GM12874 (cell line): Measurements from ENCODE around the gene UXS1.

ENCODE experiments used
- CTCF ChIP-seq: IDR thresholded peaks from 2 replicates; pipeline ENCODE4 v1.5.1; 2011; ENCODE audit warnings: low read depth, mild to moderate bottlenecking, control low read depth, low read length, moderate library complexity; ENCODE audit not compliant: insufficient read depth

UXS1 gene

GRCh38 chr2:106193977-106194778, at the start of gene UXS1:
Gene UXS1, minus strand, starts transcription at chr2:106194301. Its CDS starts 60 bp downstream, at chr2:106194241.
- no peak for TF ChIP-seq CTCF

DNA sequence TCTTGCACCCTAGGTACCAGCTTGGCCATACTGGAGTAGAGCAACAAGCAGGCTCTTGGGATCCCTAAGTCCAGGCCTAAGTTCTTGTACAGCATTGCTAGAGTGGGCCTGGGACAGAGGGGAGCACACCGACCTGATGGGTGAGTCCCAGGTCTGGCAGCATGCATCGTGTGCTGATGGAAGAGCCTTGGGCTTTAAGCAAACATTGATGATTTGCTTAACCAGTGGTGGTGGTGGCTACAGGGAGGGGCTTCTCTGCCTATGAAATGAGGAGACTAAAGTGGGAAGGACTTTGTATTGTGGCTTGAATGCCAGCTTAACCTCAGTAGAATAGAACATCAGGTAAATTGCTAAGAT, 39.2 kb upstream of the UXS1 start:
- no peak for TF ChIP-seq CTCF

DNA sequence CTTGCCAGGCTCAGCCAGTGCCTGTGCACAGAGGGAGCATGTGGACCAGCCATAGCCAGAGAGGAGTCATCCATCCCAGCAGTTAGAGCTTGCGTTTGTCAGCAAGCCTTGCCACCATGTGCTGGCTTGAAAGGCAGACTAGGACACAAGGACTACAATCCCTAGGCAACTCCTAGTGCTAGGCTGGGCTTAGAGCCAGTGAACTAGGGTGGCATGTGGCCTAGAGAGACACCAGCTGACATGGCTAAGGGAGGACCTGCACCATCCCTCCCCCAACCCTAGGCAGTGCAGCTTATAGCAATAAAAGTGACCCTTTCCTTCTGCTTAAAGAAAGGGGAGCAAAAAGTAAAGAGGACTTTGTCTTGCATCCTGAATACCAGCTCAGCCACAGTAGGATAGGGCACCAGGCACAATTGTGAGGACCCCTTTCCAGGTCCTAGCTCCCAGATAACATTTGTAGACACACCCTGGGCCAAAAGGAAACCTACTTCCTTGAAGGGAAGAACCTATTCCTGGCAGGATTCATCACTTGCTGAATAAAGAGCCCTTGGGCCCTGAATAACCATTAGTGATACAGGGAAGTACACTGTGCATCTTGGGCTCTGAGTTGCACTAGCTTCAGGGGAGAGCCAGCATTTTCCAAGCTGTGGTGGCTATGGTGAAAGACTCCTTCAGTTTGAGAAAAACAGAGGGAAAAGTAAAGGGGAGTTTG, 38.7 kb upstream of the UXS1 start:
- TF ChIP-seq CTCF = no peak

- no peak for TF ChIP-seq CTCF
These were observed 29.2 kb upstream of the UXS1 start for GRCh38 chr2:106223347-106223746.

DNA sequence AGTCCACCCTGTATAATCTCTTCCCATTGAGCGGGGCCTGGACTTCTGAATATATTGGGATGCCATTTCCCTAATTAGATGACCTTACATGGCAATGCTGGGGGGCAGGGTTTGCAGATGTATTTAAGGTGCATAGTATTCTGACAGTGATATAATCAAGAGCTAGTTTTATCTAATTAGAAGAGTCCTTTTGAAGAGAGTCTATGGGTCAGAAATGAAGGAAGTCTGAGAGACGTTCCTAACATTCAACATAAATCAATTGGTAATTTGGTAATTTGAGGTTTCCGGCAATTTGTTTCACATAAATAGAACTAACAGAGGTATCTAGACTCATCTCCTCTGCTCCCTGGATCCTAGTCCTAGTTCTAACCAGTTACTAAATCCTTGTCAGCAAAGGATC, 25.7 kb upstream of the UXS1 start:
- TF ChIP-seq CTCF = no peak

DNA sequence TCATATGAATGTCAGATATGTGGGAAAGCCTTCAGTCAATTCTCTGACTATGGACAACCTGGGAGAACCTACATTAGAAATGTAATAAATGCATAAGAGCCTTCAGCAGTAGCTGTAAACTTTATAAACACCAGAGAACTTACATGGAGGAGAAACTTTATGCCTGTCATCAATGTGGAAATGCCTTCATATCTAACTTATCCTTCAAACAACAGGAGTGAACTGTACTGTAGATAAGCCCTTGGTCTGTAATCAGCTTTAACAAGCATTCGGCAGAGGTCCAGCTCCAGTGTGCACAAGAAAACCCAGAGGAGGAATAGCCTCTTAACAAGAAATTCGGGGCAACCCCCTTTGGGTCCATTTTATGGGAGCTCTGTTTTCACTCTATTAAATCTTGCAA, 14.8 kb upstream of the UXS1 start:
- no peak for TF ChIP-seq CTCF

GRCh38 chr2:106208399-106208798, 14.3 kb upstream of the UXS1 start:
- no peak for TF ChIP-seq CTCF
